ENCODE measurements around the gene P3H1.
"Not testable (repeated sequence)": the region's sequence is repeated elsewhere in the genome, so short reads cannot be mapped to it uniquely, and the experiment has no call there.

P3H1 gene

GRCh38 chr1:42721926-42722325 lies 44.9 kb downstream of the P3H1 start:
- CTCF ChIA-PET = interaction anchor here (0.6 kb wide), 1 partner anchor 767 kb away, joined by 7 read pairs; no protein-coding TSS in a partner anchor
- TF ChIP-seq, protein P1, sequence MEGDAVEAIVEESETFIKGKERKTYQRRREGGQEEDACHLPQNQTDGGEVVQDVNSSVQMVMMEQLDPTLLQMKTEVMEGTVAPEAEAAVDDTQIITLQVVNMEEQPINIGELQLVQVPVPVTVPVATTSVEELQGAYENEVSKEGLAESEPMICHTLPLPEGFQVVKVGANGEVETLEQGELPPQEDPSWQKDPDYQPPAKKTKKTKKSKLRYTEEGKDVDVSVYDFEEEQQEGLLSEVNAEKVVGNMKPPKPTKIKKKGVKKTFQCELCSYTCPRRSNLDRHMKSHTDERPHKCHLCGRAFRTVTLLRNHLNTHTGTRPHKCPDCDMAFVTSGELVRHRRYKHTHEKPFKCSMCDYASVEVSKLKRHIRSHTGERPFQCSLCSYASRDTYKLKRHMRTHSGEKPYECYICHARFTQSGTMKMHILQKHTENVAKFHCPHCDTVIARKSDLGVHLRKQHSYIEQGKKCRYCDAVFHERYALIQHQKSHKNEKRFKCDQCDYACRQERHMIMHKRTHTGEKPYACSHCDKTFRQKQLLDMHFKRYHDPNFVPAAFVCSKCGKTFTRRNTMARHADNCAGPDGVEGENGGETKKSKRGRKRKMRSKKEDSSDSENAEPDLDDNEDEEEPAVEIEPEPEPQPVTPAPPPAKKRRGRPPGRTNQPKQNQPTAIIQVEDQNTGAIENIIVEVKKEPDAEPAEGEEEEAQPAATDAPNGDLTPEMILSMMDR (conservative IDR thresholded peaks at IDR 0.05; ENCODE audit: low read depth) = no peak
- no peak for DNase-seq (ENCODE audit: low spot score)
- H3K27ac ChIP-seq = no peak overlapping the region
- POLR2A ChIA-PET (ENCODE audit: low non-redundant PET) = interaction anchor here (0.7 kb wide), 1 partner anchor 460 kb away, joined by 4 read pairs; no protein-coding TSS in a partner anchor

DNA sequence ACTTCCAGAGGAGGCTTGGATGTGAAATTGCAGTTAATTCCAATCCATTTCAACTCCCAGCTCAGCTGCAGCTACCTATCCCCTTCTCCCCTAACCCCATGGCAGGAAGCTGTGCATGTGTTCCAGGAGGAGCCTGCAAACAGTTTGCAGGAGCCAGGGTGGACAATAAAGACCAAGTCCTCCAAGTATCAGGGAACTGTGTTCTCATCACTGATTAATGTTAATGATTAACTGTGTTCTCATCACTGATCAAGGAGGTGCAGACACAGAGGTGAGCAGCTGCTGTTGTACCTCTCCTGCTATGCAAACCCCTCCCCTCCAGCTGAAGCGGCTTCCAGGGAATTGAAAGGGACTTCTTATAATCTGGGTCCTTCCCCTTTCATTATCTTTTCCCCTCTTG lies 46.0 kb downstream of the P3H1 start:
- TF ChIP-seq, protein P1 (conservative IDR thresholded peaks at IDR 0.05; ENCODE audit: low read depth) = no peak
- POLR2A ChIA-PET (ENCODE audit: low non-redundant PET) = no interaction called here
- CTCF ChIA-PET = no interaction called here
- no peak for DNase-seq (ENCODE audit: low spot score)
- H3K27ac ChIP-seq = no peak overlapping the region

DNA sequence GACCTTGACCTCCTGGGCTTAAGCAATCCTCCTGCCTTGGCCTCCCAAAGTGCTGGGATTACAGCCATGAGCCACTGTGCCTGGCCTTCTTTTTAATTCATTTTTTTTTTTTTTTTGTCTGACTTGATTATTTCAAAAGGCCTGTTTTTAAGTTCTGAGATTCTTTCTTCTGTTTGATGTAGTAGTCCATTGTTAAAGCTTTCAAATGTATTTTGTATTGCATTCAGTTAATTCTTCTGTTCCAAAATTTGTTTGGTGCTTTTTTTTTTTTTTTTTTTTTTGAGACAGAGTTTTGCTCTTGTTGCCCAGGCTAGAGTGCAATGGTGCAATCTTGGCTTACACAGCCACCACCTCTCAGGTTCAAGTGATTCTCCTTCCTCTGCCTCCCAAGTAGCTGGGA lies 52.4 kb downstream of the P3H1 start:
- CTCF ChIA-PET; POLR2A ChIA-PET (ENCODE audit: low non-redundant PET); DNase-seq (ENCODE audit: low spot score); H3K27ac ChIP-seq: not testable (repeated sequence)

- TF ChIP-seq, protein P1 (conservative IDR thresholded peaks at IDR 0.05; ENCODE audit: low read depth) = no peak
- no peak overlapping the region for H3K27ac ChIP-seq
- ChIA-PET CTCF (no interaction called here), POLR2A (ENCODE audit: low non-redundant PET) (no interaction called here)
- DNase-seq (ENCODE audit: low spot score) = no peak
These were observed 53.5 kb downstream of the P3H1 start for GRCh38 chr1:42713293-42713692.

DNA sequence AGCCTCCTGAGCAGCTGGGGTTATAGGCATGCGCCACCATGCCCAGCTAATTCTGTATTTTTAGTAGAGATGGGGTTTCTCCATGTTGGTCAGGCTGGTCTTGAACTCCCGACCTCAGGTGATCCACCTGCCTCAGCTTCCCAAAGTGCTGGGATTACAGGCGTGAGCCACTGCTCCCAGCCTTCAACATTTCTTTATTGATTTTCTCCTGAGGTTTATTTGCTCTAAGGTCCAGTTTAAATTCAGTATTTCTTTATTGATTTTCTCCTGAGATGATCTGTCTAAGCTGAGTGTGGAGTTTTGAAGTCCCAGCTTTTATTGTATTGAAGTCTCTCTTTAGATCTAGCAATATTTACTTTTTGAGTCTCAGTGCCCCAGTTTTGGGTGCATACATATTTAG lies 54.0 kb downstream of the P3H1 start:
- DNase-seq (ENCODE audit: low spot score); CTCF ChIA-PET; POLR2A ChIA-PET (ENCODE audit: low non-redundant PET); H3K27ac ChIP-seq: not testable (repeated sequence)

DNA sequence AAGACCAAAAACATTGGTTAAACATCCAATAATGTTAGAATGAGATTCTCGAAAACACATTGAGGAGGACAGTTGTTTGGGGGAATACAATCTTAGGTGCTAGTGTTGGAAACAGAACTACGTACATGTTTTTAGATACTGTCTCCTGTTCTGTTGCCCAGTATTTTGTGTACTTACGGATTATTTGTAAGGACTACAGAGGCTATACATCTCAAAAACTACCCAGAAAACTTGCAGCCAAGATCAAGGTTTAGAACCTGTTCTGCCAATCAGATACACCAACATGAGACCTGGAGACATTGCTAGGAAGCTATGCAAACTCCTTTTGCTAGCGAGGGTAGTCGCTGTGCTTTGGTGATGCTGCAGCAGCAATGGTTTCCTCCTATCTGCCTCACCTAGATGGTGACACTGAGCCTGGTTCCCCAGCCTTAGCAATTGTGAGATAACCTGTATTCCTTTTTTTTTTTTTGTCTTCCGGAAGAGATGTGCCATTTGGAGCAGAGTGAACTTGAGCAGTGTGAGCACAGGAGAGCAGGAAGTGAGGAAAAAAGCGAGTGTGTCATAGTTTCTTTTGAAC lies 62.9 kb downstream of the P3H1 start:
- DNase-seq (ENCODE audit: low spot score) = no peak
- no peak overlapping the region for H3K27ac ChIP-seq
- TF ChIP-seq, protein P1 (conservative IDR thresholded peaks at IDR 0.05; ENCODE audit: low read depth) = no peak
- ChIA-PET CTCF (no interaction called here), POLR2A (ENCODE audit: low non-redundant PET) (no interaction called here)

GRCh38 chr1:42700006-42700405 lies 66.8 kb downstream of the P3H1 start:
- POLR2A ChIA-PET (ENCODE audit: low non-redundant PET) = no interaction called here

More at GRCh38 chr1:42700006-42700405, 66.8 kb downstream of the P3H1 start:
- no peak for DNase-seq (ENCODE audit: low spot score)
- TF ChIP-seq, protein P1 (conservative IDR thresholded peaks at IDR 0.05; ENCODE audit: low read depth) = no peak
- H3K27ac ChIP-seq = no peak overlapping the region
- CTCF ChIA-PET = no interaction called here

Measured in RWPE1 (cell line).